ENCODE results near the gene IWS1.
"Not testable (repeated sequence)": the region's sequence is repeated elsewhere in the genome, so short reads cannot be mapped to it uniquely, and the experiment has no call there.

IWS1 gene

DNA sequence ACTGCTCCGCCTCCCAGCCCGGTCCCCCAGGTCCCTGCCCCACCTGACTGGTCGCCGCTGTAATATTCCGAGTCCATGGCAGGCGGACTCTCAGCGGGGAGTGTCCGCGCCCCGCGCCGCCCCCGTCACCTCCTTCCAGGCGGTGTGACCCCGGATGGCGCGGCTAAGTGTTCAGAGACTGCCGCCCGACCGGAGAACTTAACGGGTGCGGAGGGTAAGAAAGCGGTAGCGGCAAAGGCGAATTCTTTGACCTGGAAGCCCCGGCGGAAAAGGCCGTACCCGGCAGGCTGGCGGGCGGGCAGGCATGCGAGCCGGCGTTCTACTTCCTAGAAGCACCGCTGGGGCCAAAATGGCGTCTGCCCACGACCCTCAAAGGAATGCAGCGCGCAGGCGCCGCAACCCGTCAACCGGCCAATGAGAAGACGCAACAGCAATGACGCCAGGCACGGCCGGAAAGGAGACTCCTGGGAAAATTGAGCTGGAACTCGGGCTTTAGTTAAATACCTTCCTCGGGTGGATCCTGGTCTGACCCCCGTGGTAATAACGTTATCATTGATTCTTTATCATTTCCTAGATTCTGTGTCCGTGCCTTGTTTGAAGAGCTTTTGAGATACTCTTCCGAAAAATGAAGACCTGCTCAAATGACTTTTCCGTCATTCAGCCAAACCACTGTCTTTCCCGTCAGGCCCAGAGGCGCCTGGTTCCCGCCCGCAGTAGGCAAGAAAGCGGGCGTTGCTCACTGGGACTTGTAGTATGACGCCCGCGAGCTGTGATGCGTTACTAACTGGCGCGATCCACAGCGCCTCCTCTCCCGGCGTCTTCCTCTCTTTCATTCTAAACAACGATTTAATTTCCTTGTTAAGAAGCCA, at the start of gene IWS1:
Gene IWS1, minus strand, starts transcription at position 358 of the 869 bp plus-strand sequence. Its CDS starts 281 bp downstream, at position 77.
- DNase-seq (ENCODE audit: low read depth), result peak; percentile 90

DNA sequence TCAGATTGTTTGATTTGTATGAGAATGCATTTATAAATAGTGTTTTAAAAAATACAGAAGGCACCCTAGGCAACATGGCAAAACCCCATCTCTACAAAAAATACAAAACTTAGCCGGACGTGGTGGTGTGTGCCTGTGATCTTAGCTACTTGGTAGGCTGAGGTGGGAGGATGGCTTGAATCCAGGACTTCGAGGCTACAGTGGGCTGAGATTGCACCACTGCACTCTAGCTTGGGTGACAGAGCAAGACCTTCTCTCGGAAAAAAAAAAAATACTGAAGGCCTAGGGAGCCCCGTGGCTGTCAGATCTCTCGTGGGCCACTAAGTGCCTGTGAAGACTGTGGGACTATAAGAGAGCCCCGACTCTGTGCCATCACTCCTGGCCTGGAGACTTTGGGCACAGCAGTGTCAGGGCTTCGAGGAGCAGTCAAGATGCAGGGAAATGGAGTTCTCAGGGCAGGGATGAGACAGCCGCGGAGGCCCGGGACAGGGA, 49.7 kb upstream of the IWS1 start:
- no peak for DNase-seq (ENCODE audit: low read depth)

DNA sequence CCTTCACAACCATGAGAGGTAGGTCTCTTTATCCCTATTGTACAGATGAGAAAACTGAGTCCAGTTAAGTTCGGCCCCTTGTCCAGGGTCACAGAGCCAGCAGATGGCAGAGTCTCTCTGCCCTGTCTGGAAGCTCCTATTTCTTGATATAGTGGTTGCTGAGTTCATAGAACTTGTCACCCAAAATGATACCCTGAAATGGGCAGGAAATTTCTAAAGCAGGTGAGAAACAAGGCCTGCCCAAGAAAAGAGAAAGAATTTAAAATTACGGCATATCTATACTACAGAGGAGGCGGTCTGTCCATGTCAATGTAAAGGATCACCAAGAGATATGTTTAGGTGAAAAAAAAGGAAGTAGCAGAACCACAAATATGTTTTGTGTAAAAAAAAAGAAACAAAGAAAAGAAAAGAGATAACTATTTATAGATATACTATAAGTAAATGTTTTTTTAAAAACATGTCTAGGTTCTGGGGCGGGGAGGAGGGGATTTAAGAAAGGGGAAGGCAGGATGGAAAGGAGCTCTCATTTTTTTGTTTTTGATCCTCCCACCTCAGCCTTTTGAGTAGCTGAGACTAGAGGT, 49.0 kb upstream of the IWS1 start:
- DNase-seq (ENCODE audit: low read depth), result no peak

DNA sequence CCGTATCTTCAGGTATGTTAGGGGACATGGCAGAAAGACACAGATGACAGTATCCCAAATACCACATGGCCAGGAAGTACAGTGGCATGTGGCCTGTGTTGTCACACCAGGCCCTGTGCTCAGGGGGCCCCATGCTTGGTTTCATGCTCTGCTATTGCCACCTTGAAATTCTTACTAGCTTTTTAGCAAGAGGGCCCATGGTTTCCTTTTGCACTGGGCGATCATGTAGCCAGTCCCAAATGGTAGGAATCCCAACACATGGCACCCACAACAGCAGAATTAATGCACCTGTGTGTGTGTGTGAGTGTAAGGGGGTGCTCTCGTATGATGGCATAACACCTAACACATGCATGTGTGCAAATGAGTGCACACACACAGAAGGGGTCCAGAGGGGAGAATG, 48.4 kb upstream of the IWS1 start:
- DNase-seq (ENCODE audit: low read depth), result no peak

DNA sequence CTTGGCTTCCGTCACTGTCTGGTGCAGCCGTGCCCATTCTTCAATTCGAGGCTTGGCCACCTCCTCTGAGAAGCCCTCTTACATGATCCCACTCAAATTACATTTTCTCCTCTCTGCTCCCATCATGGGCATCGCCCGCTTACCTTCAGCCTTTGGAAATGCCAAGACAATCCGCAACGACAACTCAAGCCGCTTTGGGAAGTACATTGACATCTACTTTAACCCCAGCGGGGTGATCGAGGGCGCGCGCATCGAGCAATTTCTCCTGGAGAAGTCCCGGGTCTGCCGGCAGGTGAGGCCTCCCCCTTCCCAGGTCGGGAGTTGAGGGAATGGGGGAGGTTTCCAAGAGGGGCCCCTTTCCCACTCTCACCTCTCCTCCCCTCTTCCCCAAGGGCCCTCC, 47.5 kb upstream of the IWS1 start:
- DNase-seq (ENCODE audit: low read depth), result no peak

DNA sequence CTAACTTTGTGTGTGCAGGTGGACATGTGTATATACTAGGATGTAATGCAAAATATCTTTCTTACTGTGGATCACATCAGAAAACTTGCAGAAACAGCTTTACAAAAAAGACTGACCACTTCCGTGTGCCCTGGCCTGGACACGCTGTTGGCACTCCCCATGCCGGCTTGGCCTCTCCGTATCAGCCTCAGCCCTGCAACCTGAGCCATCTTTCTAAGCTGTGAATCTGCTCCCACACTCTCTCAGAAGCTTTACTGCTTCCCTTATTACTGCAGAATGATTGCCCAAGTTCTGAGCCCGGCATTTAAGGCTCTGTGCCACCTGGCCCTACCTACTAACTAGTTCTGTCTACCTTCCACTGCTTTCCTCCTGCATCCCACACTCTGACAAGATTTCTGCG, 47.0 kb upstream of the IWS1 start:
- no peak for DNase-seq (ENCODE audit: low read depth)

DNA sequence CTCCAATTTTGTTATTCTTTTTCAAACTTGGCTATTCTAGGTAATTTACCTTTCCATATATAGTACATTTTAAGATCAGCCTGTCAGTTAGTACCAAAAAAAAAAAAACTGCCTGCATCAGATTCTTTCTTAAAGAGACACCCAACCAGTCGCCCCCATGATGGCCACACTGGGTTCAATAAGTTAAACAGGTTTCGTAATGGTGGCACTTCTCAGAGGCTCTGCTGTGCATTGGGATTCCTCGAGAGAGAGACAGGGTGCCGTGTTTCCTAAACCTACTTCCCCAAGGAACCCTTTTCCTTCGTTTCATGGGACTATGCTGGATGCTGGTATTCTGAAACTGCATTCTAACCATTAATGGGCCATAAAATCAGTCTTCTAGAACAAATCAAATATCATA, 46.6 kb upstream of the IWS1 start:
- DNase-seq (ENCODE audit: low read depth), result no peak

DNA sequence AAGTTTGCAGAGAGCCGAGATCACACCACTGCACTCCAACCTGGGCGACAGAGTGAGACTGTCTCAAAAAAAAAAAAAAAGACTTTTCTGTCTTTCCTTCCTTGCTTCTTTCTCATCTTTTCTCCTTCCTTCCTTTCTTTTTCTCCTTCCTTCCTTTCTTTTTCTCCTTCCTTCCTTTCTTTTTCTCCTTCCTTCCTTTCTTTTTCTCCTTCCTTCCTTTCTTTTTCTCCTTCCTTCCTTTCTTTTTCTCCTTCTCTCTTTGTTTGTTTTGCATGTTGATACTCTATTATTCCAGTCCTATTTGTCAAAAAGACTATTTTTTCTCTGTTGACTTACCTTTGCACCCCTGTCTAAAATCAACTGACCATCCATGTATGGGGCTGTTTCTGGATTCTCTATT, 46.1 kb upstream of the IWS1 start:
- not testable (repeated sequence) for DNase-seq (ENCODE audit: low read depth)

DNA sequence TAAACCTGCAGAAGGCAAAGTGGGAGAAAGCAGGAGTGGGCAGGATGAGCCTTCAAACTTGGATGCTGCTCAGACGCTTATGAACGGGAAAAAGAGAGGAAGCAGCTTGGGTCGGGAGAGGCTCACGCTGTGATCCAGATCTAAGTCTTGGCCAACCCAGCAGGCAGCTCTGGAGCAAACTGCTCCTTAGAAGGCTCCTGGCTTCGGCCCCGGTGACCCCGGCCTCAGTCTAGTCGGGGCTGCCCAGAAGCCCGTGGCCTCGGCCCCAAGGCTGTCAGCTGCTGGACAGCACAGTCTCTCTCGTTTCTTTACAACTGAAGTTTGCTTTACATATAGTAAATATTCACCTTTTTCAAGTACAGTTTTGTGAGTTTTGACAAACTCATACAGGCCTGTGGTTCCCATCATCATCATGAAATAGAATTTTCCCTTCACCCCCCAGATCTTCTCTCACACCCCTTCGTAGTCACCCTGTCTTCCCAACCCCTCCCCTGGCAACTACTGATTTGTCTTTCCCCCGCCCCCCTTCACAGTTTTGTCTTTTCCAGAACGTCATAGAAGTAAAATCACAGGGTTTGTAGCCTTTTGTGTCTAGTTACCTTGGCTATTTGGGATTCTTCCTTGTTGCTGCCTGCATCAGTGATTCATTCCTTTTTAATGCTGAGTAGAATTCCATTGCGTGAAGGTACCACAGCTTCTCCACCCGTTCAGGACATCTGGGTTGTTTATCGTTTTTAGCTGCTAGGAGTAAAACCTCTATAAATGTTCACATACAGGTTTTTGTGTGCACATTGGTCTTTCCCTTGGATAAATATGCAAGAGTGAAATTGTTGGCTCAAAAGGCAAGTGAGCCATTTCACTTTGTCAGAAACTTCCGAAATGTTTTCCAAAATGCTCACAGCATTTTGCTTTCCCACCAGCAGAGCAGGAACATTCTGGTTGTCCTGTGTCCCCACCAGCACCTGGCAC, 44.3 kb upstream of the IWS1 start:
- DNase-seq (ENCODE audit: low read depth), result no peak

DNA sequence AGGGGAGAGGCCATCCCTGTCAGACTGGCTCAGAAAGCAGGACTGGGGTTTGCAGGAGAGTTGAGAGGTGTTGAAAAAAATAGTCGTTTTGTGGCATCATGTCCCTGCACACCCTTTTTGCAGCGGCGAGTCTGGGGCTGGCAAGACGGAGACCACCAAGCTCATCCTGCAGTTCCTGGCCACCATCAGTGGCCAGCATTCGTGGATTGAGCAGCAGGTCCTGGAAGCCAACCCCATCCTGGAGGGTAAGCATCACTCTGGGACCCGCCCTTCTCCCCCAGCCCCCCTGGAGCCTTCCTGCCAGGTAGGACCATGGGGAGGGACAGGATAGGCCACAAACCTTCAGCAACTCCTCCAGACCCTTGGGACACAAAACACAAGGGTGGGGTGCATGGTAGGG, 43.4 kb upstream of the IWS1 start:
- no peak for DNase-seq (ENCODE audit: low read depth)

DNA sequence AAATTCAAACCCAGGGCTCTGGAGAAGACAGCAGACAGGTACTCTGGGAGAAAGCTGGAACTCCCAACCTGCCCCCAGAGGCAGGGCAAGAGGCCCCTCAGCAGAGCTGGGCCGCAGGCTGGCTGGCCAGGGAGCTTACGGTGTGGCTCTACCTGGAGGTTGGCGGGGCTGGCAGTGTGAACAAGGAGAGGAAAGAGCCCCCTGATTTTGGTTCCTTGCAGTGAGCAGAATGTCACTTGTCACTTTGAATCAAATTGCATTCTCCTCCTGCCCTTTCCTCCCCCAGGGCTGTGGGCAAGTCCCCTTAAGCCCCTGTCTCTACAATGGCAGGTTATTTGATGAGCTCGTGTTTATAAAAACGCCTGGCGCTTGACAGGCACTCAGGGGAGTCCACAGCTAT, 41.8 kb upstream of the IWS1 start:
- DNase-seq (ENCODE audit: low read depth), result no peak

DNA sequence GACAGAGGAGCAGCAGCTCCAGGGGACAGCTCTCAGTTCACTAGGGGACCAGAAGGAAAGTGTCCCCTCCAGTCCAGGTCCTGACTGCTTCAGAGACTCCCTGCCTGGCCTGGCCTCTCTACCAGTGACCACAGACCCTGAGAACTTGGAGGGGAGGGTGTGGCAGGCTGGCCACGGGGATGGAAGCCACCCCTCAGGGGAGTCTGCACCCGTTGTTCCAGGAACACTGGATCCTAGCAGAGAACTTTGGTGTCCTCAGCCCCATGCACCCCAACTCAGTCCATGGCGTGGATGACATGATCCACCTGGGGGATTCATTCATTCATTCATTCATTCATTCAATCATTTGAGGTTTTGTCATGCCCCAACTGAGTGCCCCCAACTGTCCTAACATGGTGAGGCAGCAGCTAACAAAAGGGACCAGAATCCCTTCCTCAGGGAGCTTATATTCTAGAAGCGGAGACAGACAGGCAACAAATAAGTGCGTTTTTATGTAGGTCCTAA, 41.1 kb upstream of the IWS1 start:
- DNase-seq (ENCODE audit: low read depth), result no peak

DNA sequence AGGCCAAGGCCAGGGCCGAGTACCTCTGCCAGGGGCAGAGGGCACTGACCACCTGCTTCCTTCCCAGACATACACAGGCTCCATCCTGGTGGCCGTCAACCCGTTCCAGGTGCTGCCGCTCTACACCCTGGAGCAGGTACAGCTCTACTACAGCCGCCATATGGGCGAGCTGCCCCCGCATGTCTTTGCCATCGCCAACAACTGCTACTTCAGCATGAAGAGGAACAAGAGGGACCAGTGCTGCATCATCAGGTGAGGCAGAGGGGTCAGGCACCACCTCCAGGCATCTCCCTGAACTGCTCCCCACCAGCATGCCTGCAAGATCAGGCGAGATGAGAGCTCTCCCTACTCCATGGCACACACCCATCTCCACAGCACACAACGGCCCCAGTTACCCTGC, 40.3 kb upstream of the IWS1 start:
- DNase-seq (ENCODE audit: low read depth), result no peak

DNA sequence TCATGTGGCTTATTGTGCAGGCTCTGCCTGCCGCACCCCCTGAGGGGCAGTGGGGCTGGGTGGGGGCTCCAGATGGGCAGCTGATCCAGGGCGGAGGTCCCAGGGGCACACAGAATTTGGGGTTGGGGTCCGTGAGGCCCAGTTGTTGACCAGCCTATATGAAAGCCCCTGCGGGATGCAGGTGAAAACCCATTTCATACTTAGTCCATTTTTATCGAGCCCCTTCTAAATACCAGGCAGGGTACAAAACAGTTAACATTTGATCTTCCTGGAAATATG, 39.8 kb upstream of the IWS1 start:
- DNase-seq (ENCODE audit: low read depth), result no peak

DNA sequence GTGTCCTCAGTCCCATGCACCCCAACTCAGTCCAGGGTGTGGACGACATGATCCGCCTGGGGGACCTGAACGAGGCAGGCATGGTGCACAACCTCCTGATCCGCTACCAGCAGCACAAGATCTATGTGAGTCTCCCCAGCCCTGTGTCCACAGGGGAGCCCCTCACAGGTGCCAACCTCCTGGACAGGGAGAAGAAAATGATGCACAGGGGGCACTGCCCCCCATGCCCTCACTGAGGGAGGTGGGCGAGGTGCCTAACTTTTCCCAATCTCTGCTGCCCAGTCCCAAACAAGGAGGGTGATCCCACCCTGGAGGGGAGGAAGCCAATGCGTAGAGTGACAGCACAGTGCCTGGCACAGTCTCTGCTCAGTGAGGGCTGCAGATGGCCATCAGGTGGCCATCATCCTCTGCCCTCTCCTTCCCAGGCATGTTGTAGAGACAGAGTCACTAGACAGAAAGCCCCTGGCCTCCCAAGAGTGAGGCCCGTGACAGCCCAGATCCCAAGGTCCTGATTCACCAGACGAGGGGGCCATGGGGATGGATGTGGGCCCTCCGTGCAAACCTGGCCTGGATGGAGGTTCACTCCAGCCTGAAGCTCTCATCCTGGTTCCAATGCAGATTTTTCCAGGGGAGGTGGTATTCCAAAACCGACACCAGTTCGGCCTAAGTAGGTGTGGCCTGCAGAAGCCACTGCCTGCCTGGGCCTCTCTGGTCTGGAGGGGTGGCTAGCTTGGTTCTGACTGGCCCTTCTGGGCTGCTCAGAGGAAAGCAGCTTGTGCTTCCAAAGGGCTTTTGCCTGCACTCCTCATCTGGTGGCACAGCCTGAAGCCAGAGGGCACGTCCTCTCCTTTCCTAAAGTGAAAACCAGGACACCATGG, 39.2 kb upstream of the IWS1 start:
- no peak for DNase-seq (ENCODE audit: low read depth)

DNA sequence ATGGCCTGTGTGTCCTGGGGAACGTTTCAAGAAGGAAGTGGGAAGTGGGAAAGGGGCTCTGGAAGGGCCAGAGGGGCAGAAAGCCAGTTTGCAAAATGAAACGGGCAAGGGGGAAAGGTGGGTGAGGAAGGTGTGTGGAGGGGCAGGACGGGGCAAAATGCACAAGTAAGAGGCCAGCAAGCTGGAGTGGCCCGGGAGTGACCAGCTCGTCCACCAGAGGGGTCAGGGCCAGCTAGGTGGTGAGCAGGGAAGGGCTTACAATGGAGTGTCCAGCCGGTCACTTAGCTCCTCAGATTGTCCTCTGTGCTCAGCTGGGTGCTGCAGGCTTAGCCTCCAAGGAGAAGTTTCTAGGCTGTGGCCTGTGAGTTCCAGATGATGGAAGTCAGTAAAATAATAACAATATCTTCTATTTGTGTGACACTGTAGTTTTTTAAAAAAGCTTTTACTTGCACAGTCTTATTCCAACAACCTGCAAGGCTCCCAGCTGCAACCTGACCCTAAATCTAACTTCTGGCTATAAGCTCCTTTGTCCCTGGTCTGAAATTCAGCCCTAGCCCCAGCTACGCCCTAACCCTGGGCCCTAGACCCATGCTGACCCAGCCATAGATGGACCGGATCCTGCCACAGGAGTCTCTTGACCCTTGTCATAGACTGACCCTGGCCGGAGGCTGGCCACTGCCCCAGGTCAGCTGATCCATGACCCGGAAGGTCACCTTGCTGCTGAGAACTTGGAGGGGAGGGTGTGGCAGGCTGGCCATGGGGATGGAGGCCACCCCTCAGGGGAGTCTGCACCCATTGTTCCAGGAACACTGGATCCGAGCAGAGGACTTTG, 38.4 kb upstream of the IWS1 start:
- DNase-seq (ENCODE audit: low read depth), result no peak

DNA sequence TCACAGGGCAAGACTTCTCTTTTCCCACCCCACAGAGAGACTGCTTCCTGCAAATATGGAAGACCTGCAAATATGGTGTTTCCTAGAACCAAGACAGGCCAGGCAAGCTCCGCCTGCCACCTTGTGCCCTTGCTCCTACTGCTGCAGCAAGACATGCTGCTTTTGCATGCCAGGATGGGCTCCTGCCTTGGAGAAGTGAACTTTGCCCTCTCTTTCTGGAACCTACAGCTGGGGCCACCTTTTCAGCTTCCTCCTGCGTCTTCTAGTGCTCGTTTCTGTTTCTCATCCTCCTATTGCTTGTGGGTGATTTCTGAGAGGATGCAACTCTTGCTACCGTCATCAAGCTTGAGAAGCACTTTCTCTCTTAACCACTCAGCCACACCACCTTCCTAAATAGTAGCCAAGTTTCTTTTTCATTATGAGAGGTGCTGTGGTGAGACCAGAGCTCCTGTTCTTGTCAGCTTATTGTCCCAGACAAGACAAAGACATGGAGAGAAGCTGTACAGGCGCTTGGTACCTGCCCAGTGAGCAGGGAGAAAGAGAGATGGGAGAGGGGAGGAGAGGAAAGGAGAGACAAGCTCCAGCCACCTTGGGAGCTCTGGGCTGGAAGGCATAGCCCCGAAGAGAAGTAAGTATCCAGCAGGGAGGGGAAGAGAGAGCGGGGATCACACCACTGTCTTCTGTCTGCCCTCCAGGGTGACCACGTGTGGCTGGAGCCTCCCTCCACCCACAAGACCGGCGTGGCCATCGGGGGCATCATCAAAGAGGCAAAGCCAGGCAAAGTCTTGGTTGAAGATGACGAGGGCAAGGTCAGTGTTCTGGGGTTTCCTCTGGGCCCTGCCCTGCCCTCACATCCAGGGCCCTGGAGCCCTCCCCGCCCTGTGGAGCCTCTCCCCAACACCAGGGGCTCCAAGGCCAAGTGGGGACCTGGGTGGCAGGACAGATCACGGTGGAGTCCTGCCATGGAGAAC, 37.5 kb upstream of the IWS1 start:
- no peak for DNase-seq (ENCODE audit: low read depth)

DNA sequence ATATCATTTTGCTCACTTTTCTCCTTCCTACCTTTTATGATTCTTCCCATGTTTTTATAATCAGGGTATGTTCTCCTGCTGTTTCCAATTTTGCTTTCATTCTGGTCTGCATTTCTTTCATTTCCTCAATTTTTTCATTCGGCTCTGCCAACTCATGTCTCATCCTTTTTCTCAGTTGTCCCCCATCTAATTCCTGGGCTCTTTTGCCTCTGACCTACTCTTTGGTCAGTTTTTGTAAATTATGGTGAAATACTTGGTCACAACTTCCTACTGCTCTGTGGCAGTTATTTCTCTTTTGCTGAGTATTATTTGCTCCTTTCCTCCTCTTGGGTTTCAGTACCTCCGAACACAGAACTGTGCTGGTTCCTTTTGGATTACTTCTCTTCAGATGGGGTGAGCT, 36.6 kb upstream of the IWS1 start:
- no peak for DNase-seq (ENCODE audit: low read depth)

DNA sequence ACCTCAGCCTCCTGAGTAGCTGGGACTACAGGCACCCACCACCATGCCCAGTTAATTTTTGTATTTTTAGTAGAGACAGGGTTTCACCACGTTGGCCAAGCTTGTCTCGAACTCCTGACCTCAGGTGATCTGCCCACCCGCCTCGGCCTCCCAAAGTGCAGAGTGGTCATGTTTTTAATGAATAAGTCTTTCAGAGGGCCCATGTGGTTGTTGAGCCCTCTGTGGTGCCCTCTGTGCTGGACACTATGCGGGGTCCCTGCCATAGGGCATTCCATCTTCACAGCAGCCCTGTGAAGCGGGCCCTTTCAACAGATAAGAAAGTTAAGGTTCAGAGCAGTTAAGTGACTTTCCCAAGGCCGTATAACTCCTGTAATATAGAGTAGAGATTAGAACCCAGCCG, 35.1 kb upstream of the IWS1 start:
- DNase-seq (ENCODE audit: low read depth), result no peak

DNA sequence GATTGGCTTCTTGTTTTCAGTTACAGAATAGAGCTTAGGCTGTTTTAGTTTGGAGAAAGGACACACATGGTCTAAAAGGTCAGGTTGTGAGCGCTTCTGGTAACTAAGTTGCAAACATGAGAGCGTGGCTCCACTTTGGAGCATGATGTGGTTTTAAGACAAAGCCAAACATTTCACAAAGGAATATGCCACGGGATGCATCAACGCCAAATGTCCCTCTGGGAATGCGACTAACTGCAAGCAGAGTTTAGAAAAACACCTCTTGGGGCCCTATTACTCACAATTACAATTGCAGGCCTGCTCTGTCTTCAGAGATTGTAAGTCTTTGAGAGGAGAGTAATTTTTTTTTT, 34.6 kb upstream of the IWS1 start:
- DNase-seq (ENCODE audit: low read depth), result no peak
